HG03064 (cell line): ENCODE measurements around the gene GNL3.
A peak's percentile ranks its signal among the peaks of the same experiment; 100 is the strongest.

Experiments
- ATAC-seq: cut with Tn5 transposase; IDR thresholded peaks from one replicate; pipeline ENCODE4 v1.9.1; 2021; ENCODE audit warnings: low read depth; ENCODE audit not compliant: unreplicated experiment

Gene GNL3

GRCh38 chr3:52685285-52685708, 535 bp upstream of the GNL3 start:
- peak; percentile 61 for ATAC-seq

DNA sequence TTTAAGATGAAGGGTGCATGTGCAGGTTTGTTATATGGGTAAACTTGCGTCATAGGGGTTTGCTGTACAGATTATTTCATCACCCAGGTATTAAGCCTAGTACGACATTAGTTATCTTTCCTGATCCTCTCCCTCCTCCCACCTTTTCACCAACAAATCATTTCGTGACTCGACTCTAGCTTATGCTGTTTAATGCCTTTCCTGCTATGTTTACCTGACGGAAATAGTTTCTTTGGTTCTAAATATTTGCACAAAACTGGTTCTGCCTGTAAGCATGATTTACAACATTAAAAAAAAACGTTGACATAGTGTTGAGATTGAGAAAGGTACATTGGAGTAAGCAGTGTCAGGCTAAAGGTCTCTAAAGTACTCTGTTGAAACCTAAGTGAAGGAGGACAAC, 2.4 kb downstream of the GNL3 start:
- no peak for ATAC-seq

DNA sequence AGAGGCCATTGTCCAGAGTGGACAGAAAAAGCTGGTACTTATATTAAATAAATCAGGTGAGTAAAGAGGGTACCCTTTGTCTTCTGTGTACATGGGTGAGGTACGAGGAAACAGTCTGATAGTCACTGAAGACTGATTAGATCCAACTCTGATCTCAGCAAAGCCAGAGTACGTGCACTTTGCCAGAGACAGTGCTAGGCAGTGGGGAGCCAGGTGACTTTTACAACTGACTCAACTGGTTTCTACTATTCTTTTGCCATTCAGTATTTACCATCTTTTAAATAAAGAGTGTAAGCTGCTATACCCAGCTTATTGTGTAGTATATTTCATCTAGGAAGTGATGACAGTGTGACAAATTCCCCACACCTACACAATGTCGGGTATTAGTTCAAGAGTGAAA, 3.3 kb downstream of the GNL3 start:
- ATAC-seq = no peak

DNA sequence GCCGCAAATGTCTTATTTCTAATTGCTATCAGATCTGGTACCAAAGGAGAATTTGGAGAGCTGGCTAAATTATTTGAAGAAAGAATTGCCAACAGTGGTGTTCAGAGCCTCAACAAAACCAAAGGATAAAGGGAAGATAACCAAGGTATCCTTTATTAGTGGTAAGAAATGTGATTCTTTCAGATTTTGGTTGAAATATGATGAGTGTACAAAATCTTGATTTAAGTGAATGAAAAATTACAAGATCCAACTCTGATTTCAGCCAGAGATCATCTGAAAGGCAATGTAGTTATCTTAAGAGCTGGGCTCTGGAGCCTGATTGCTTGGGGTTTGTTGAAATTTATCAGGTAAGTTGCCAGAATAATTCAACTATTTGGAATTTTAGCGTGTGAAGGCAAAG, 4.7 kb downstream of the GNL3 start:
- ATAC-seq = no peak

GRCh38 chr3:52693071-52693470, 7.2 kb downstream of the GNL3 start:
- ATAC-seq = no peak

GRCh38 chr3:52694528-52695189, 8.8 kb downstream of the GNL3 start:
- no peak for ATAC-seq

GRCh38 chr3:52695798-52696671, 10.2 kb downstream of the GNL3 start:
- no peak for ATAC-seq

DNA sequence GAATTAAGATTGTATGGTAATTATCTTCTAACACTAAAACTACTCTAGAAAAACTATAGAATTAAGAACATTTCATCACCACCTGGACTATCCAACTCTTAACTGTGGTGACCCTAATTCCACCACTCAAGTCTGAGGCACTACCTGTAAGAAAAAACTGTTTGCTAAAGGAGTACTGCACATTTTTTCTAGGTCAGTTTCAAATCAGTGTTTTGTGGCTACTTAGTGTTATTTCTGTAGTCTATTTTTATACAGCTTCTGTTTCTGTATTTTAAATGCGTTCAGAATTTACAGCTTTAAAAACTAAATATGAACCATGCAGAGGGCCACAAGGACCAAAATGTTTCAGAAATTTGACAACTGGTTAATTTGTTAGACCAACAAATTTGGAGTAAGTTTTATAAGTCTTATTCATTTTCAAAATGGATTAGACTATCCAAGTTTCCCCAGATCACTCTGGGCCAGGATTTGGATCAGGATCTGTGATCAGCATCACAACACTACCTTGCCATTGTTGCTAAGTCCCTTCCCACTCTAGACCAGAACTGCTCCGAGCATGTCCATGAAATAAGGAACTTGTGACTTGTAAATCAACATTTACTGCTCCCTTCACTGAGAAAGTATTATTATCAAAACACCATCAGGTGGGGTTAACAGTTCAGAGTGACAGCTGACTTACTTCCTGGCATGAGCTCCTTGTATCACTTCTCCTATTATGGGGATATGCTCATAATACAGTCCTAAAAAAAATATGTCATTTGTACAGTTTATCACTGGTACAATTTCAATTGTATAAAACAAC, 11.2 kb downstream of the GNL3 start:
- no peak for ATAC-seq

DNA sequence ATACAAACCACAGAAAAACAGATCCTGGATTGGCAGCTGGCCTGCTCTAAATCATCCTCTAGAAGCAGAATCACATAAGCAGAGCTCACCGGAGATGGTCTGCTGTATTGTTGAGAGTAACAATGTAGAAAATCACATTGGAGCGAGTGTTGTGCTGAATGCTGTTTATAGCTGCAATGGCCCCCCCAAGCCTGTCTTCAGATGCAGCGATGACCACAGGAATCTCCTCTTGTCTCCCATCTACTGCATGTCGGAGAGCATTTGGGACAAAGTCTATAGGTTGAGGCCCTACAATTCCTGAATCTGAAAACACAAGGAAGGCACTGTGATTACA, 11.8 kb downstream of the GNL3 start:
- ATAC-seq = no peak

GRCh38 chr3:52703341-52703740, 17.5 kb downstream of the GNL3 start:
- ATAC-seq = no peak

DNA sequence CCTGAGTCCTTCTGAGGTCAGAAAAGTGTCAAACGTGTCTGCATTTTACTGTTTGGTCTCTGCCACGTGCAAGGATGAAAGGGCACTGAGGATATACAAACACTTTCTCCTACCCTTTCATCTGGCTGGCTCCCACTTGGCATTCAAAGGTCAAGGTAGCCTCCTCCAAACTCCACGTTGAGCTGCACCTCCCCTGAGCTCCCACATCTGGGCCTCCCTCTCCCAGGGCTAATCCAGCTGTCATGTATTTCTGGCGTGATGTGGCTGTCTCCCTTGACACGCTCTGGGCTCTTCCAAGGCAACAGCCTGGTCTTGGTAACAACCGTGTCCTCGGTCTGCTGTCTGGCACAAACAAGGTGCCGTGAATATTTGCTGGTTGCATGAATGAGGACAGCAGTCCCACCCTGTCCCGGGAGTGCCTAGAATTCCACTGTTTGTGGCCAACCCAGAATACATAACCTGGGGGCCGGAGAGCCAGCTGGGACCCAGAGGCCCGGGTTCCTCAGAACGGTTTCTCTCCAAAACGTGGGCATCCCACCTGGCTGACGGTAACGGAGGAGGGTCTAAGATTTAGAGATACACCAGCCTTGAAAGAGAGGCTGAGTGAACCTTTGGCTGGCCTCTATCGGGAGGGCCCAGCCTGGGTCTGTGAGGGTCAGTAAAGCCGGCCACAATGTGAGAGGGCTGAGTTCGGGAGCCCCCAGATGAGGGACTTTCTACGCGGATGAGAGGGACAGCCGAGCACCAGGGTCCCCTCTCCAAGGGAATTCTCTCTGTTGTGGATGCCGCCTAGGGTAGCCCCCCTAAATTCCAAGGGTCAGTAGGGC, 19.0 kb downstream of the GNL3 start:
- ATAC-seq = peak; percentile 9

GRCh38 chr3:52705438-52705687, 19.5 kb downstream of the GNL3 start:
- ATAC-seq = no peak

GRCh38 chr3:52705688-52706686, 20.2 kb downstream of the GNL3 start, which contains the start of the genes GLT8D1 and SPCS1:
Gene GLT8D1, minus strand, starts transcription at chr3:52705791. Its CDS starts 5,331 bp downstream, at chr3:52700460.
Gene SPCS1, plus strand, starts transcription at chr3:52706106. Its CDS starts 141 bp downstream, at chr3:52706247.
- ATAC-seq = peak; percentile 76

DNA sequence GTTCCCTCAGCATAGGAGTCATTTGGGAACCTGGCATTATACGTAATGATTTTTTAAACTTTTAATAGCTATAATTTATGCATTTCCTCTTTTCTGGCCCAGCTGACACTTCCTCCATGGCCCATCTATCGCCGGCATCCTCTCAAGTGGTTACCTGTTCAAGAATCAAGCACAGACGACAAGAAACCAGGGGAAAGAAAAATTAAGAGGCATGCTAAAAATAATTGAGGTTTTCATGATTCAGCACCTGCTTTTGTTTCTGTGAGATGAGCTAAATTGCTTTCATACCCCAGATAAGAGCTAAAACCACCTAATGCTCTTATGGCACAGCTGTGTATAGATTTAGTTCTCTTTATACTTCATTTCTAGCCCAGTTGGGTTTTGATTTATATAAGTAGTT, 21.8 kb downstream of the GNL3 start:
- ATAC-seq = no peak

GRCh38 chr3:52710512-52710911, 24.7 kb downstream of the GNL3 start:
- no peak for ATAC-seq

- ATAC-seq = no peak
These were observed 26.7 kb downstream of the GNL3 start for GRCh38 chr3:52712291-52713212.

- no peak for ATAC-seq
These were observed 28.8 kb downstream of the GNL3 start for GRCh38 chr3:52714335-52715302.
